DND-41 (cell line): ENCODE results near the gene NCOA3.

Experiments
- ATAC-seq: fragments of 200-7000 bp; cut with Tn5 transposase; 3 replicates; pipeline ENCODE4 v1.9.1; 2021; ENCODE audit warnings: low read depth; ENCODE audit not compliant: insufficient read depth
- DNase-seq: peaks from one replicate; pipeline ENCODE4 v3.0.0-alpha.2; 2020
- H2AFZ ChIP-seq: 2 replicates; pipeline ENCODE4 v1.6.0; 2012; ENCODE audit warnings: low read depth, low read length
- H3K27ac ChIP-seq: 2 replicates; pipeline ENCODE4 v1.5.1; 2012; ENCODE audit warnings: low read length, inconsistent platforms
- H3K27me3 ChIP-seq: fragments of 200-600 bp; sonication (generic); 2 replicates; pipeline ENCODE4 v1.6.0; 2012; ENCODE audit warnings: low read length, mild to moderate bottlenecking, inconsistent platforms; ENCODE audit not compliant: insufficient read depth, poor library complexity
- H3K36me3 ChIP-seq: 2 replicates; pipeline ENCODE4 v1.5.1; 2012; ENCODE audit warnings: low read length, inconsistent platforms; ENCODE audit not compliant: insufficient read depth
- H3K4me1 ChIP-seq: 2 replicates; pipeline ENCODE4 v1.5.1; 2012; ENCODE audit warnings: mild to moderate bottlenecking, low read length; ENCODE audit not compliant: insufficient read depth
- H3K4me2 ChIP-seq: 2 replicates; pipeline ENCODE4 v1.6.0; 2012; ENCODE audit warnings: mild to moderate bottlenecking, moderate library complexity, low read length, inconsistent platforms; ENCODE audit not compliant: insufficient read depth
- H3K4me3 ChIP-seq, 2 experiments: fragments of 200-600 bp in 1 of 2; shearing (Covaris generic) in 1 of 2; 2 replicates each; pipeline ENCODE4 v1.5.1; 2012 to 2016; ENCODE audit warnings: inconsistent platforms in 2 of 2, low read length in 2 of 2, mild to moderate bottlenecking in 2 of 2, low read depth in 1 of 2, moderate library complexity in 1 of 2
- H3K79me2 ChIP-seq: 2 replicates; pipeline ENCODE4 v1.6.0; 2012; ENCODE audit warnings: low read length, inconsistent platforms; ENCODE audit not compliant: insufficient read depth
- H3K9ac ChIP-seq: 2 replicates; pipeline ENCODE4 v1.6.0; 2012; ENCODE audit warnings: low read depth, mild to moderate bottlenecking, inconsistent platforms, low read length, moderate library complexity
- H3K9me3 ChIP-seq: 2 replicates; pipeline ENCODE4 v1.5.1; 2012; ENCODE audit warnings: low read length, moderate library complexity, mild to moderate bottlenecking, inconsistent platforms; ENCODE audit not compliant: insufficient read depth, severe bottlenecking
- H4K20me1 ChIP-seq: 2 replicates; pipeline ENCODE4 v1.6.0; 2012; ENCODE audit warnings: low read length; ENCODE audit not compliant: insufficient read depth
- CTCF ChIP-seq: IDR thresholded peaks from 2 replicates; pipeline ENCODE4 v1.5.1; 2012; ENCODE audit warnings: borderline replicate concordance, low read length, moderate library complexity, mild to moderate bottlenecking; ENCODE audit not compliant: poor library complexity, severe bottlenecking; ENCODE audit errors: extremely low read depth
- EZH2 ChIP-seq: IDR thresholded peaks from 3 replicates; pipeline ENCODE4 v1.6.1; 2012; ENCODE audit warnings: borderline replicate concordance, low read depth, mild to moderate bottlenecking, moderate library complexity, low read length, inconsistent platforms; ENCODE audit not compliant: severe bottlenecking

NCOA3 gene

GRCh38 chr20:47696856-47697255, 195.2 kb downstream of the NCOA3 start:
- Histone ChIP-seq H3K27ac (no peak overlapping the region), H3K4me1 (peaks cover 3% of the 10 kb centered on the region), H3K27me3 (no peaks in the 10 kb centered on the region), H3K4me2 (no peak overlapping the region), H3K9ac (no peak overlapping the region), H3K36me3 (no peaks in the 10 kb centered on the region), H4K20me1 (no peaks in the 10 kb centered on the region), H3K9me3 (peaks cover 10% of the 10 kb centered on the region), H3K4me3 (no peak overlapping the region), H3K79me2 (no peaks in the 10 kb centered on the region), H2AFZ (no peak overlapping the region)
- no peak for DNase-seq
- TF ChIP-seq CTCF, result no peak
- no peak for TF ChIP-seq EZH2
- ATAC-seq, result no peak

- no peaks in the 10 kb centered on the region for H3K36me3 ChIP-seq
- ATAC-seq, result no peak
- H4K20me1 ChIP-seq, result no peaks in the 10 kb centered on the region
Observed at GRCh38 chr20:47698142-47698541, 196.5 kb downstream of the NCOA3 start.

GRCh38 chr20:47699818-47700217, 198.1 kb downstream of the NCOA3 start:
- Histone ChIP-seq H4K20me1 (no peaks in the 10 kb centered on the region), H3K4me2 (no peak overlapping the region), H3K9ac (no peak overlapping the region), H3K27me3 (no peaks in the 10 kb centered on the region), H3K79me2 (no peaks in the 10 kb centered on the region), H3K9me3 (no peaks in the 10 kb centered on the region), H3K4me1 (peaks cover 3% of the 10 kb centered on the region), H2AFZ (no peak overlapping the region), H3K36me3 (no peaks in the 10 kb centered on the region), H3K27ac (no peak overlapping the region), H3K4me3 (no peak overlapping the region)
- ATAC-seq (no peak), DNase-seq (no peak)
- TF ChIP-seq EZH2, result no peak
- no peak for TF ChIP-seq CTCF

More at GRCh38 chr20:47698142-47698541, 196.5 kb downstream of the NCOA3 start:
- no peaks in the 10 kb centered on the region for H3K9me3 ChIP-seq
- H3K9ac ChIP-seq, result no peak overlapping the region
- no peaks in the 10 kb centered on the region for H3K79me2 ChIP-seq
- TF ChIP-seq EZH2, result no peak
- TF ChIP-seq CTCF, result no peak
- peaks cover 3% of the 10 kb centered on the region for H3K4me1 ChIP-seq
- no peak overlapping the region for H2AFZ ChIP-seq
- H3K4me2 ChIP-seq, result no peak overlapping the region
- no peak overlapping the region for H3K27ac ChIP-seq
- H3K27me3 ChIP-seq, result no peaks in the 10 kb centered on the region
- no peak overlapping the region for H3K4me3 ChIP-seq
- DNase-seq, result no peak

- no peak overlapping the region for H3K9ac ChIP-seq
- H3K9me3 ChIP-seq, result no peaks in the 10 kb centered on the region
- ATAC-seq (no peak), DNase-seq (no peak)
- H3K4me1 ChIP-seq, result peaks cover 1% of the 10 kb centered on the region
- H3K36me3 ChIP-seq, result no peaks in the 10 kb centered on the region
- H4K20me1 ChIP-seq, result no peaks in the 10 kb centered on the region
- no peak overlapping the region for H3K4me3 ChIP-seq
- no peaks in the 10 kb centered on the region for H3K27me3 ChIP-seq
- H3K4me2 ChIP-seq, result no peak overlapping the region
- H3K27ac ChIP-seq, result no peak overlapping the region
- TF ChIP-seq CTCF, result no peak
- TF ChIP-seq EZH2, result no peak
- no peaks in the 10 kb centered on the region for H3K79me2 ChIP-seq
- no peak overlapping the region for H2AFZ ChIP-seq
Observed at GRCh38 chr20:47700327-47700726, 198.6 kb downstream of the NCOA3 start.
